ENCODE results near the gene NSUN6.

The NSUN6 gene

GRCh38 chr10:18549105-18549504 lies 102.3 kb downstream of the NSUN6 start:
- Histone ChIP-seq H3K4me3 (ENCODE audit: insufficient read depth, low read length, poor library complexity, severe bottlenecking) (no peak overlapping the region), H3K79me2 (ENCODE audit: insufficient read depth, low read length) (no peaks in the 10 kb centered on the region), H4K20me1 (ENCODE audit: low read depth, low read length) (no peaks in the 10 kb centered on the region), H2AFZ (ENCODE audit: low read depth, low read length, severe bottlenecking) (no peak overlapping the region), H3K9ac (ENCODE audit: low read length) (no peak overlapping the region), H3K36me3 (ENCODE audit: low read length) (peaks cover 5% of the 10 kb centered on the region; the same call in 1 of the 2 replicates), H3F3A (ENCODE audit: insufficient read depth) (no peaks in the 10 kb centered on the region), H3K9me2 (replicated peaks; ENCODE audit: insufficient read depth, low read length) (no peaks in the 10 kb centered on the region), H3K4me2 (ENCODE audit: low read depth, low read length, poor library complexity, severe bottlenecking) (no peak overlapping the region), H3K27me3 (ENCODE audit: low read length) (no peaks in the 10 kb centered on the region), H3K9me3 (ENCODE audit: insufficient read depth, low read length) (no peaks in the 10 kb centered on the region), H3K27ac (ENCODE audit: low read depth, low read length) (no peak overlapping the region)
- no peak for TF ChIP-seq EZH2phosphoT487 (conservative IDR thresholded peaks at IDR 0.05; ENCODE audit: low read length)
- TF ChIP-seq, protein P1, sequence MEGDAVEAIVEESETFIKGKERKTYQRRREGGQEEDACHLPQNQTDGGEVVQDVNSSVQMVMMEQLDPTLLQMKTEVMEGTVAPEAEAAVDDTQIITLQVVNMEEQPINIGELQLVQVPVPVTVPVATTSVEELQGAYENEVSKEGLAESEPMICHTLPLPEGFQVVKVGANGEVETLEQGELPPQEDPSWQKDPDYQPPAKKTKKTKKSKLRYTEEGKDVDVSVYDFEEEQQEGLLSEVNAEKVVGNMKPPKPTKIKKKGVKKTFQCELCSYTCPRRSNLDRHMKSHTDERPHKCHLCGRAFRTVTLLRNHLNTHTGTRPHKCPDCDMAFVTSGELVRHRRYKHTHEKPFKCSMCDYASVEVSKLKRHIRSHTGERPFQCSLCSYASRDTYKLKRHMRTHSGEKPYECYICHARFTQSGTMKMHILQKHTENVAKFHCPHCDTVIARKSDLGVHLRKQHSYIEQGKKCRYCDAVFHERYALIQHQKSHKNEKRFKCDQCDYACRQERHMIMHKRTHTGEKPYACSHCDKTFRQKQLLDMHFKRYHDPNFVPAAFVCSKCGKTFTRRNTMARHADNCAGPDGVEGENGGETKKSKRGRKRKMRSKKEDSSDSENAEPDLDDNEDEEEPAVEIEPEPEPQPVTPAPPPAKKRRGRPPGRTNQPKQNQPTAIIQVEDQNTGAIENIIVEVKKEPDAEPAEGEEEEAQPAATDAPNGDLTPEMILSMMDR (IDR thresholded peaks at IDR 0.05; ENCODE audit: insufficient read depth, low read length, poor library complexity, severe bottlenecking), result no peak

DNA sequence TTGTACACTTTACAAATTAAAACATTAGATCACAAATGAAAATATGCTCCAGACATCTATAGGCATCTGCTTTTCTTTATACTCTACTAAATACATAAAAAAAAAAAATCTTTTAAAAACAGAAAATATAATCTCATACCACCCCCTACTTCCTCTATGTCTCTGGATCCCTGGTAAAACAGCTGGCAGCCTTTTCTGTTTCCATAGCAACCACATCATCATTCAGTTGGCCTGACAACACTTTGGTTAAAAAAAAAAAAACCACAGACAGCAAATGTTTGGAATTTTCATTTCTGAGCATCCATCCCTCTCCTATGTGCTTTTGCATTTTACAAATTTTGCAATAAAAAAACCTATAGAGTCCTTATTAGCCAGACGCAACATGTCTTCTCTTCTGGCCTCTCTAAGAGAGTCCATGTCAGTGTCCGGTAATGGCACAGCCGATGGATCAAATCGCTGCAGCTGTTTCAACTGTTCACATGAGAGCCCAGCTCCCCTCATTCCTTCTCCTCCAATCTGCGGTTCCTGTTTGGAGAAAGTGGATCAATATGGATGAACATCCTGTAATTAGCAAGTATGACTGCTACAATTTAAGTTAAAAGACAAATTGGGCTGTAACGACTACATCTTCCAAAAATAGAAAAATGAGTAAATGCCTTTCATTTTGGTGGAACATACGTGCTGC lies 105.6 kb downstream of the NSUN6 start:
- Histone ChIP-seq H3K9me3 (ENCODE audit: insufficient read depth, low read length) (no peaks in the 10 kb centered on the region), H3K9me2 (replicated peaks; ENCODE audit: insufficient read depth, low read length) (no peaks in the 10 kb centered on the region), H3K79me2 (ENCODE audit: insufficient read depth, low read length) (no peaks in the 10 kb centered on the region), H3F3A (ENCODE audit: insufficient read depth) (no peaks in the 10 kb centered on the region), H3K9ac (ENCODE audit: low read length) (no peak overlapping the region), H3K27ac (ENCODE audit: low read depth, low read length) (no peak overlapping the region), H2AFZ (ENCODE audit: low read depth, low read length, severe bottlenecking) (no peak overlapping the region), H3K4me2 (ENCODE audit: low read depth, low read length, poor library complexity, severe bottlenecking) (no peak overlapping the region), H3K36me3 (ENCODE audit: low read length) (peaks cover 5% of the 10 kb centered on the region; the same call in 1 of the 2 replicates), H4K20me1 (ENCODE audit: low read depth, low read length) (no peaks in the 10 kb centered on the region), H3K27me3 (ENCODE audit: low read length) (no peaks in the 10 kb centered on the region), H3K4me3 (ENCODE audit: insufficient read depth, low read length, poor library complexity, severe bottlenecking) (no peak overlapping the region)
- no peak for TF ChIP-seq EZH2phosphoT487 (conservative IDR thresholded peaks at IDR 0.05; ENCODE audit: low read length)
- TF ChIP-seq, protein P1 (IDR thresholded peaks at IDR 0.05; ENCODE audit: insufficient read depth, low read length, poor library complexity, severe bottlenecking), result no peak

- H3K9ac ChIP-seq (ENCODE audit: low read length), result no peak overlapping the region
- no peaks in the 10 kb centered on the region for H3F3A ChIP-seq (ENCODE audit: insufficient read depth)
- H3K9me2 ChIP-seq (replicated peaks; ENCODE audit: insufficient read depth, low read length), result no peaks in the 10 kb centered on the region
- H3K36me3 ChIP-seq (ENCODE audit: low read length), result peaks cover 9% of the 10 kb centered on the region; the same call in 1 of the 2 replicates
- H3K4me2 ChIP-seq (ENCODE audit: low read depth, low read length, poor library complexity, severe bottlenecking), result no peak overlapping the region
- no peaks in the 10 kb centered on the region for H3K27me3 ChIP-seq (ENCODE audit: low read length)
- no peak for TF ChIP-seq EZH2phosphoT487 (conservative IDR thresholded peaks at IDR 0.05; ENCODE audit: low read length)
- TF ChIP-seq, protein P1 (IDR thresholded peaks at IDR 0.05; ENCODE audit: insufficient read depth, low read length, poor library complexity, severe bottlenecking), result no peak
- H3K4me3 ChIP-seq (ENCODE audit: insufficient read depth, low read length, poor library complexity, severe bottlenecking), result no peak overlapping the region
- H2AFZ ChIP-seq (ENCODE audit: low read depth, low read length, severe bottlenecking), result no peak overlapping the region
- H4K20me1 ChIP-seq (ENCODE audit: low read depth, low read length), result no peaks in the 10 kb centered on the region
- H3K79me2 ChIP-seq (ENCODE audit: insufficient read depth, low read length), result no peaks in the 10 kb centered on the region
- H3K27ac ChIP-seq (ENCODE audit: low read depth, low read length), result no peak overlapping the region
- no peaks in the 10 kb centered on the region for H3K9me3 ChIP-seq (ENCODE audit: insufficient read depth, low read length)
These were observed 108.6 kb downstream of the NSUN6 start for GRCh38 chr10:18542832-18543231.

All from SU-DHL-6 (cell line).